Right lobe of liver (tissue), 6 donors: ENCODE data around the gene CABCOCO1. TPM values are rescaled to one million over a fixed set of nuclear protein-coding genes. Genes with fewer than 3 reads are reported as not detected.

Experiments used
- ATAC-seq, 4 donors: fragments of 200-7000 bp; cut with Tn5 transposase; one replicate each; pipeline ENCODE4 v1.9.1; 2020; ENCODE audit warnings: mild to moderate bottlenecking in 4 of 4, moderate library complexity in 4 of 4
- DNase-seq, 3 donors: peaks; one replicate each; pipeline ENCODE4 v3.0.0-alpha.2; 2020
- H3K27ac ChIP-seq, 3 donors: fragments of 200-600 bp; one replicate each; pipeline ENCODE4 v1.8.0; 2022
- H3K27me3 ChIP-seq, 2 donors: fragments of 200-600 bp; one replicate each; pipeline ENCODE4 v1.8.0; 2022
- H3K36me3 ChIP-seq, 4 donors: fragments of 200-600 bp; sonication (generic) in 1 of 4; one replicate each; pipeline versions ENCODE4 v1.5.1 to v1.8.0; 2017 to 2022; ENCODE audit warnings: control low read depth in 1 of 4
- H3K4me1 ChIP-seq, 4 donors: fragments of 200-600 bp; sonication (generic) in 1 of 4; one replicate each; pipeline versions ENCODE4 v1.5.1 to v1.8.0; 2017 to 2022; ENCODE audit warnings: control low read depth in 1 of 4
- H3K4me3 ChIP-seq, 3 donors: fragments of 200-600 bp; one replicate each; pipeline ENCODE4 v1.8.0; 2022
- H3K9me3 ChIP-seq, 4 donors: fragments of 200-600 bp; sonication (generic) in 1 of 4; one replicate each; pipeline versions ENCODE4 v1.5.1 to v1.8.0; 2017 to 2022; ENCODE audit warnings: control low read depth in 1 of 4
- POLR2A ChIP-seq: fragments of 450-650 bp; IDR thresholded peaks from one replicate; pipeline ENCODE4 v1.6.1; 2017; ENCODE audit warnings: antibody characterized with exemption, mild to moderate bottlenecking
- WGBS: methylation state at CpG from one replicate; pipeline ENCODE4 v1.1.6; 2018; ENCODE audit warnings: low coverage, low lambda C conversion rate; ENCODE audit not compliant: insufficient coverage; ENCODE audit errors: missing lambda C conversion rate; 5-methylcytosine and 5-hydroxymethylcytosine counted together
- intact Hi-C, 2 donors: fragments of 100-400 bp; cut with DNase I; formaldehyde crosslinking; loops; one replicate each; pipeline versions ENCODE4 v1.11.2 to v1.14.1; 2022
- total RNA-seq, 6 experiments: library from RNA; depleted of rRNA in 2 of 6; stranded (reverse); fragments of >200 nt in 2 of 6; fragmentation: NEBNext Ultra II Directional in 3 of 6; extraction: Animal tissue kit (Norgen Biotek cat#: 25700) in 3 of 6; gene quantifications; one replicate each; pipeline versions ENCODE4 v1.1.0 to v1.2.4, GENCODE V29; 2016 to 2023
- TF ChIP-seq, protein P1 (sequence below), 4 donors: fragments of 200-600 bp in 3 of 4; fragments of 450-650 bp in 1 of 4; IDR thresholded peaks; one replicate each; pipeline versions ENCODE4 v1.5.1 to v1.8.0; 2016 to 2022; ENCODE audit warnings: antibody characterized with exemption in 4 of 4, mild to moderate bottlenecking in 2 of 4
- donor health status: DM: no; HTN: yes; CAD: no.
- donor health status: DM: no; HTN: no; CAD: no.
- donor health status: DM: no; HTN: no; CAD: no.
- donor health status: DM: no; HTN: yes; CAD: no.
- donor health status: DM: no; HTN: yes; CAD: no.

The CABCOCO1 gene
- total RNA-seq, 6 experiments from 2014 or later, result not detected

DNA sequence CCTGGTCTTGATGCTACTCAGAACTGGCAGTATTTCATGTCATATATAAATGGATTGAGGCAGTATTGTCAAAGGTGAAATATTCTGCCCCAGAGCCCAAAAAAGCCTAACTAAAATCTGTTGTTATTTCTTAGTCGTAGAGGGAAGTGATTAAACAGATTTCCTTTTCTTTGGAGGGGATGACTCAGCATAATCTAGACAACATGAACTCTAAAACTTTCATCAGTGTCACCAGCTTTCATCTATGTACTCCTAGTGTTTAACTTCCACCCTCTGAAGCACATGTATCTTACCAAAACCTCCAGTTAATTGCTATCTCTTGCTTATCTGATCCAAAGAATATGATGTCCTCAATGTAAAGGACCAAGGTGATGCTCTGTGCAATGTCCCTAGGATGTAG, 141.7 kb downstream of the CABCOCO1 start:
- no peak for ATAC-seq
- intact Hi-C loops, result no loop called here
- TF ChIP-seq, protein P1, sequence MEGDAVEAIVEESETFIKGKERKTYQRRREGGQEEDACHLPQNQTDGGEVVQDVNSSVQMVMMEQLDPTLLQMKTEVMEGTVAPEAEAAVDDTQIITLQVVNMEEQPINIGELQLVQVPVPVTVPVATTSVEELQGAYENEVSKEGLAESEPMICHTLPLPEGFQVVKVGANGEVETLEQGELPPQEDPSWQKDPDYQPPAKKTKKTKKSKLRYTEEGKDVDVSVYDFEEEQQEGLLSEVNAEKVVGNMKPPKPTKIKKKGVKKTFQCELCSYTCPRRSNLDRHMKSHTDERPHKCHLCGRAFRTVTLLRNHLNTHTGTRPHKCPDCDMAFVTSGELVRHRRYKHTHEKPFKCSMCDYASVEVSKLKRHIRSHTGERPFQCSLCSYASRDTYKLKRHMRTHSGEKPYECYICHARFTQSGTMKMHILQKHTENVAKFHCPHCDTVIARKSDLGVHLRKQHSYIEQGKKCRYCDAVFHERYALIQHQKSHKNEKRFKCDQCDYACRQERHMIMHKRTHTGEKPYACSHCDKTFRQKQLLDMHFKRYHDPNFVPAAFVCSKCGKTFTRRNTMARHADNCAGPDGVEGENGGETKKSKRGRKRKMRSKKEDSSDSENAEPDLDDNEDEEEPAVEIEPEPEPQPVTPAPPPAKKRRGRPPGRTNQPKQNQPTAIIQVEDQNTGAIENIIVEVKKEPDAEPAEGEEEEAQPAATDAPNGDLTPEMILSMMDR (IDR thresholded peaks at IDR 0.05), result no peak
- Histone ChIP-seq H3K27me3 (no peaks in the 10 kb centered on the region), H3K36me3 (no peaks in the 10 kb centered on the region), H3K9me3 (no peaks in the 10 kb centered on the region), H3K27ac (no peak overlapping the region), H3K4me1 (no peaks in the 10 kb centered on the region), H3K4me3 (no peak overlapping the region)
- DNase-seq, result no peak
- WGBS, result 14% methylated on average over 1 of the region's 1 CpG

DNA sequence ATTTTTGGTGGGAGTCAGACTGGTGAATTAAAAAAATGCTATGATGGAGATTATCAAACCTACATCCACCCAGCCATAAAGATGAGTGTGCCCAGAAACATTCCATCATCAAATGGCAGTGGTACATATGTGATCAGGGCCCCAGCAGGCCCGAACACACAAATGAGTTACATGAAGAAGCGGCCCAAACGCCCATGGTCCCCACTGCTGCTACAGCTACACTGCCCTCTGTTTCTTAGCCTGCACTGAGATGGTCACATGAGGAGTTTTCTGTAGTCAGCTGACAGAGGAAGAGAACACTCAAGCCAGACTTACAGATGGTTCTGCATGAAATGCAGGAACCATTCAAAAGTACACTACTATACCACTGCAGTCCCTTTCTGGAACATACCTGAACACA, 142.4 kb downstream of the CABCOCO1 start:
- intact Hi-C loops, result no loop called here
- ATAC-seq (no peak), DNase-seq (no peak)
- H3K9me3 ChIP-seq, result no peaks in the 10 kb centered on the region
- no peaks in the 10 kb centered on the region for H3K4me1 ChIP-seq
- TF ChIP-seq, protein P1 (IDR thresholded peaks at IDR 0.05), result no peak
- no peak for TF ChIP-seq POLR2A
- H3K27me3 ChIP-seq, result no peaks in the 10 kb centered on the region
- WGBS, result 90% methylated on average over 2 of the region's 3 CpGs
- H3K27ac ChIP-seq, result no peak overlapping the region
- H3K36me3 ChIP-seq, result no peaks in the 10 kb centered on the region
- no peak overlapping the region for H3K4me3 ChIP-seq

DNA sequence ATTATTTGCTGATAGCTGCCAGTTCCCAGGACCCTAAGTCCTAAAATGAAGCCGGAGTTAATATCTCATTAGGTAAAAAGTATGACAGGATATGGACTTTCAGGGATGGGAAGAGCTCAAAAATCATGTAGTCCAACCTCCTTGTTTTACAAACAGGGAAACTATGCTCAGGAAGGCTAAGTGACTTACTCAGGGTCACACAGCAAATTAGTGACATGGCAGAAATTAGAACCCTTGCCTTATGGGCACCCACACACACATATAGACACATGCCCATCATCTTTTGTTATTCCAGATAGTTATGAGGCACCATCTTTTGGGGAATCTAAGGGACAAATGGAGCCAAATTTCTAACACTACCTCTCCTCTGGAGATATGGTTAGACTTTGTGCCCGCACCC, 147.5 kb downstream of the CABCOCO1 start:
- Histone ChIP-seq H3K36me3 (no peaks in the 10 kb centered on the region), H3K9me3 (no peaks in the 10 kb centered on the region), H3K4me1 (no peaks in the 10 kb centered on the region), H3K27ac (no peak overlapping the region), H3K27me3 (no peaks in the 10 kb centered on the region), H3K4me3 (no peak overlapping the region)
- no peak for ATAC-seq
- no peak for DNase-seq
- intact Hi-C loops, result no loop called here
- WGBS, result 76% methylated on average over 2 of the region's 2 CpGs
- TF ChIP-seq POLR2A, result no peak
- TF ChIP-seq, protein P1 (IDR thresholded peaks at IDR 0.05), result no peak

DNA sequence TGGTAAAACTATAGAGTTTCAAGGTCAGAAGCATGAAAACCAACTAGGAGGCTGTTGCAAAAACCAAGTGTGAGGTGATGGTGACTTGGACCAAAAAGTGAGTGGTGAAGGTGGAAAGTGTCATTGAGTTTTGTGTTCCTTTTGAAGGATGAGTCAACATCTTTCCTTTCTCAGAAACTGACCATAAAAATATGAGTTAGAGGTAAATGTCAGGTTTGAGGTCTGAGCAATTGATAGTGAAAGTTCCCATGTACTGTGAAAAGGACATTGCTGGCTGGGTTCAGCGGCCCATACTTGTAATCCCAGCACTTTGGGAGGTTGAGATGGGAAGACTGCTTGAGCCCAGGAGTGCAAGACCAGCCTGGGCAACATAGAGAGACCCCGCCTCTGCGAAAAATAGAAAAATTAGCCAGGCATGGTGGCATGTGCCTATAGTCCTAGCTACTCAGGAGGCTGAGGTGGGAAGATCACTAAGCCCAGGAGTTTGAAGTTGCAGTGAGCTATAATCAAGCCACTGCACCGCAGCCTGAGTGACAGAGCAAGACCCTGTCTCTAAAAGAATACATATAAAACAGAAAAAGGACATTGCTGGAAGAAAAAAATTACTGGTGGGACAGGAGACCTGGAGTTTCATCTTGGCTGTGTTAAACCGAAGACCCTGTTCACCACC, 149.5 kb downstream of the CABCOCO1 start:
- no peak for TF ChIP-seq POLR2A
- TF ChIP-seq, protein P1 (IDR thresholded peaks at IDR 0.05), result no peak
- no peak overlapping the region for H3K4me3 ChIP-seq
- H3K27ac ChIP-seq, result no peak overlapping the region
- H3K36me3 ChIP-seq, result no peaks in the 10 kb centered on the region
- H3K4me1 ChIP-seq, result no peaks in the 10 kb centered on the region
- 83% methylated on average over 5 of the region's 5 CpGs for WGBS
- no peak for DNase-seq
- intact Hi-C loops, result no loop called here
- no peaks in the 10 kb centered on the region for H3K9me3 ChIP-seq
- no peak for ATAC-seq
- no peaks in the 10 kb centered on the region for H3K27me3 ChIP-seq

DNA sequence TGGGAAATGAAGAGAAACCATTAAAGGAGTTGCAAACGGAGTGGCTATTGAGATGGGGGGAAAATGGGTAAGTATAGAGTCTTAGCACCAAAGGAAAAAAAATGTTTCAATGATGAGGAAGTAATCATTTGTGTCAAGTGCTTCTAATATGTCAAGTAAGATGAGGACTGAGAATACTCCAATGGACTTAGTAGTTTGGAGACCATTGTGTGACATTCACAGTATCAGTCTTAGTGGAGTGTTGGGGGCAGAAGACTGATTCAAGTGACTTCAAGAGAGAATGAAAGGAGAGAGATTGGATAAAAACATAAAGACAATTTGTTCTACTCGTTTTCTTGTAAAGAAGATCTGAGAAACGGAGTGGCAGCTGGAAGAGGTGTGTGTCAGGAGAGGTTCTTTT, 150.2 kb downstream of the CABCOCO1 start:
- Histone ChIP-seq H3K4me1 (no peaks in the 10 kb centered on the region), H3K27ac (no peak overlapping the region), H3K4me3 (no peak overlapping the region), H3K9me3 (no peaks in the 10 kb centered on the region), H3K36me3 (no peaks in the 10 kb centered on the region), H3K27me3 (no peaks in the 10 kb centered on the region)
- DNase-seq (no peak), ATAC-seq (no peak)
- TF ChIP-seq POLR2A, result no peak
- TF ChIP-seq, protein P1 (IDR thresholded peaks at IDR 0.05), result no peak
- 59% methylated on average over 3 of the region's 3 CpGs for WGBS
- intact Hi-C loops, result no loop called here
